BLaER1 (cell line): ENCODE data around the gene RPL29.

Experiments used
- H3K27ac ChIP-seq: shearing (Covaris generic); formaldehyde crosslinking; 2 replicates; pipeline ENCODE4 v1.8.1; 2022
- H3K27me3 ChIP-seq: shearing (Covaris generic); formaldehyde crosslinking; 2 replicates; pipeline ENCODE4 v1.8.1; 2022
- H3K36me3 ChIP-seq: shearing (Covaris generic); formaldehyde crosslinking; 2 replicates; pipeline ENCODE4 v1.8.1; 2022
- H3K4me1 ChIP-seq: shearing (Covaris generic); formaldehyde crosslinking; 2 replicates; pipeline ENCODE4 v1.8.1; 2022
- H3K4me2 ChIP-seq: shearing (Covaris generic); formaldehyde crosslinking; 2 replicates; pipeline ENCODE4 v1.8.1; 2022
- H3K4me3 ChIP-seq: shearing (Covaris generic); formaldehyde crosslinking; 2 replicates; pipeline ENCODE4 v1.8.1; 2022
- H3K9ac ChIP-seq: shearing (Covaris generic); formaldehyde crosslinking; 2 replicates; pipeline ENCODE4 v1.8.1; 2022
- H3K9me3 ChIP-seq: shearing (Covaris generic); formaldehyde crosslinking; 2 replicates; pipeline ENCODE4 v1.8.1; 2022
- H4K20me1 ChIP-seq: shearing (Covaris generic); formaldehyde crosslinking; 2 replicates; pipeline ENCODE4 v1.8.1; 2022
- Cebpa-rat ChIP-seq: shearing (Covaris generic); IDR thresholded peaks from 2 replicates; pipeline ENCODE4 v1.8.1; 2022

RPL29 gene

DNA sequence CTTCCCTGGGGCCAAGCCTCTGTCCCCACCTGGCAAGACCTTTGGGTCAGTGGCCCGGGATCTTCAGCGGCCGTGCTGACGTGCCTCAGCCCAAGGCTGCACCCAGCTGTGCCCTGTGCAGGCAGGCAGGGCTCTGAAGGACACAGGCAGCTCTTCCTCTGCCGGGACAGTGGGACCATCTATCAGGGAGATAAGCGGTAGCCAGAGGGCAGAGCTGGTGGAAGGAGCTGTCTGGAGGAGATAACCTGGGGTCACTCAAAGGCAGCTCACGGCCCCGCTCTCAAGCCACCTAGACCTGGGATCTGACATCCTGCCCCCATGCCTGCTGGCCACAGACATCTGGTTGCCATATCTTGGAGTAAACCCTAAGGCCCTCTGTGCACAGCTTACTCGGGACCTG is 33.4 kb upstream of the RPL29 start:
- Histone ChIP-seq H3K36me3 (no peaks in the 10 kb centered on the region), H3K27ac (peak overlapping the region; percentile 54), H3K4me2 (peak overlapping the region; percentile 44), H3K9ac (peak overlapping the region; percentile 31; the same call in 1 of the 2 replicates), H3K27me3 (no peaks in the 10 kb centered on the region), H3K9me3 (no peaks in the 10 kb centered on the region), H3K4me3 (no peak overlapping the region), H4K20me1 (no peaks in the 10 kb centered on the region), H3K4me1 (peaks cover 61% of the 10 kb centered on the region)
- no peak for TF ChIP-seq Cebpa-rat

DNA sequence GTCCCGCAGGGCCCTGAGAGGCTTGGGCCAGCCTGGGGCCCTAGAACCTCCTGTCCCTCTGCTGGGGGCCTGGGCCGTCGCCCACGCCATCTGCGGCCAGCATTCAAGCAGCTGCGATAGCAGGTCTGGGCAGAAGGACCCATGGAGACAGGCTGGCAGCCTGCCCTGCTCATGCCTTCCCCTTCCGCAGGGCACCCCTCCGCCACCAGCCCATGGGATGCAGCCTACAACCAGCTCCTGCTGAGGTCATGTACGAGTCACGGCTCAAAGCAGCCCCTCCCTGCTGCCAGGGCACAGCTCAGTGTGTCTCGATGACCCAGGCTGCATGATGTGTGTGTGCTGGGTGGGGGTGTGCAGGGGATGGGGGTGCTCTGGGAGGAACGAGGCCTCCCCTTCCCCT is 32.9 kb upstream of the RPL29 start:
- peak overlapping the region; percentile 31; the same call in 1 of the 2 replicates for H3K9ac ChIP-seq
- no peak overlapping the region for H3K4me3 ChIP-seq
- H3K27ac ChIP-seq, result peak overlapping the region; percentile 54
- no peaks in the 10 kb centered on the region for H3K36me3 ChIP-seq
- peak overlapping the region; percentile 44 for H3K4me2 ChIP-seq
- peaks cover 66% of the 10 kb centered on the region for H3K4me1 ChIP-seq
- no peaks in the 10 kb centered on the region for H4K20me1 ChIP-seq
- H3K27me3 ChIP-seq, result no peaks in the 10 kb centered on the region
- TF ChIP-seq Cebpa-rat, result no peak
- no peaks in the 10 kb centered on the region for H3K9me3 ChIP-seq

DNA sequence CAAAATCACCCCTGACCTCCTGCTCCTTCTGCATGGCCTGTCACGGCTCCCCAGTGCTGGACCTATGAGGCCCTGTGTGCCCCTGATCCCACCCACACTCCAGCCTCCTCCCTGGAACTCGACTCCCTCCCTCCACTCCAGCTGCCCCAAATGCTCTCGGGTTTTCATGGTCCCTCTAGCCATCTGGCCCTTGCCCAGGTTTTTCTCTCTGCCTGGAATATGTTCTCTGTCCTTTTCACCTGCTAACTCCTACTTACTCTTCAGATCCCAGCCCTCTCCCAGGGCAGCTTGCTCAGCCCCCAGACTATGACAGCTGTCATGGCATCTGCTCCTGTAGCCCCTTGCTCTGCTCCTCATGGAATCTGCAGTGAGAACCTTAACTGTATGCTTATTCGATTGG is 30.3 kb upstream of the RPL29 start:
- no peaks in the 10 kb centered on the region for H3K36me3 ChIP-seq
- H3K4me2 ChIP-seq, result peak overlapping the region; percentile 93

DNA sequence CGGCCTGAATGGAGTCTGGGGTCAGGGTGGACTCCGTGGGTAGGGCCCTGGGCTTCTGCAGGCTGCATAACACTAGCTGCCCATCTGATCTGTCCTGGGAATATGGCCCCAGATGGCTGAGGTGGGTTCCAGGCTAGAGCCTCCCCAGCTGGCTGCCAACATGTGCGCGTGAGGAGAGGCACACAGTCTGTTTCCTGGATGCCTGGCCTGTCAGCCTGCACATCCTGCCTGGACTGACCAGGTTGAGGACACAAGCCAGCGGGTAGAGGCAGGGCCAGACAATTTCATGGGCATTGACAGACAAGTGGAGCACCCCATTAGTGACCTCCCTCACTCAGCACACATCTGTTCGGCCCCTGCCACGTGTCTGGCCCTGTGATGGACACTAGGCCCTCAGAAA is 29.8 kb upstream of the RPL29 start:
- Histone ChIP-seq H3K27ac (peak overlapping the region; percentile 96), H3K27me3 (no peaks in the 10 kb centered on the region), H3K4me3 (no peak overlapping the region), H3K36me3 (no peaks in the 10 kb centered on the region), H3K9me3 (no peaks in the 10 kb centered on the region), H3K4me2 (peak overlapping the region; percentile 93), H3K4me1 (peaks cover 90% of the 10 kb centered on the region), H4K20me1 (no peaks in the 10 kb centered on the region), H3K9ac (peak overlapping the region; percentile 28; the same call in 1 of the 2 replicates)
- TF ChIP-seq Cebpa-rat, result no peak

More for the DNA sequence above, 30.3 kb upstream of the RPL29 start:
- H3K4me1 ChIP-seq, result peaks cover 84% of the 10 kb centered on the region
- no peaks in the 10 kb centered on the region for H3K27me3 ChIP-seq
- H4K20me1 ChIP-seq, result no peaks in the 10 kb centered on the region
- H3K27ac ChIP-seq, result peak overlapping the region; percentile 96
- no peak for TF ChIP-seq Cebpa-rat
- H3K9me3 ChIP-seq, result no peaks in the 10 kb centered on the region
- no peak overlapping the region for H3K9ac ChIP-seq
- no peak overlapping the region for H3K4me3 ChIP-seq

DNA sequence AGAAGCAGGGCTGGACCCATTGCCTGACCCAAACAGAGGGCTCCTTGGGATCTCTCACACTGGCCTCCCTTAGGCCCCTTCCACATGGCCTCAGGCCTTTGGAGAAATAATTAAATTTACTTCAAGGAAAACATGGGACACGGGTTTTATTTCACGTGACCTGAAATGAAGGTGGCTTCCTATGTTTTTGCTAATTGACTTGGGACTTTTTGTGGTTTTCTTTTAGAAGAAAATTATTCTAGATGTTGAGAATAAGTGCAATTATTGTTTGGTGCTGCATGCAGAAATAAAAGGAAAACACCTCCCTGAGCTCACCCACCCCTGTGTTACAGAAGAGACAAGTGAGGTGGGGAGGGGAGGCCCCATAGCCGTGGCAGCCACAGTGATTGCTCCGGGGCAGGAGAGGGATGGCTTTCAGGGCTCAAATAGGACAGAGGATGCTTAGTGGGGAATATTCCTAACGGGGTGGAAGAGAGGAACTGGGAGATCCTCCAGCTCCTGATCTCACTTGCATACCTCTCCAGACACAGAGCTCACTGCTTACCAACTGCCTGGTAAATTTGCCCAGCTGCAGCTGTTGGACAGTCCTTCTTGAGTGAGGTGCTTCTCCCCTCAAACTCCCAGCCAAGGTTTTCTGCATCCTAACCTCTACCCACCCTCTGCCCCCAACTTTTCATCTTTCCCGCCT is 29.2 kb upstream of the RPL29 start:
- Histone ChIP-seq H3K27ac (peak overlapping the region; percentile 96), H4K20me1 (no peaks in the 10 kb centered on the region), H3K9me3 (no peaks in the 10 kb centered on the region), H3K9ac (peak overlapping the region; percentile 66; the same call in 1 of the 2 replicates), H3K27me3 (no peaks in the 10 kb centered on the region), H3K4me3 (no peak overlapping the region), H3K36me3 (no peaks in the 10 kb centered on the region), H3K4me2 (peak overlapping the region; percentile 93), H3K4me1 (peaks cover 95% of the 10 kb centered on the region)
- no peak for TF ChIP-seq Cebpa-rat

DNA sequence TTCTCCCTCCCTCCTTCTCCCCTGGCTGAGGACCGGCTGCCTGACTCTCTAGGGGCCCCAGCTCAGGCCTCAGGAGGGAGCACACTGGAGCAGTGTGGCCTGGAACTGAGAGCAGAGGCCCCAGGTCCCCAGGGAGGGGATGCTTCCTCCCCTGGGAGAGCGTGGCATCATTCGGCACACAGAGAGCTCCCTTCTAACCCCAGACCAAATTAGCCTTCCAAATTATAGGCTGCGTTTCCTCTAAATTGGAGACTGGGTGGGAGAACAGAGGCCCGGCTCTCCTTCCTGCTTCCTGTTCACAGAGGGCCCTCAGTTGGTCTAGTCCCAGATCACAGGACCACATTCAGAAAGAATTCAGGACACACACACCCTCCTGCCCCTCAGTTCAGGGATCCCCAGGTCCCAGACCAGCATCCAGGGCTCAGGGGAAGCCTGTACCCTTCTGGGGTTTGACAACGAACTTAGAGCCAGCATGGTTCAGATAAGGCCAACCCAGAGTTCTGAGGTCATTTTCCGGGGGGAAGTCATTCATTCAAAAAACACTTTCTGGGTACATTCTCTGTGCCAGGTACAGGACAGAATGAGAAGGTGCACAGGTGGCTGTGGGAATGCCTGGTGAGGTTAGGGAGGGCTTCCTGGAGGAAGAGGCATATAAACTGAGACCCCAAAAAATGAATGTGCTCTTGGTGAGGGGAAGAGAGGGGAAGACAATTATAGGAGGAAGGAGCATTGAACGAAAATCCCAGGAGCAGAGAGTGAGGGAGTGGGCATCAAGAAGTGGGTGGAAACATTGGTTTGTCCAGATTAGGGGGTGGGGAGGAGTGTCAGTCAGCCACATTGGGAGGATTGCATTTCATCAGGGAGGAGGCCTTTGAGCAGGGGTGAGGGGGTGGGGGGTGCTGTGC is 28.4 kb upstream of the RPL29 start:
- TF ChIP-seq Cebpa-rat, result no peak
- Histone ChIP-seq H3K9me3 (no peaks in the 10 kb centered on the region), H3K9ac (peak overlapping the region; percentile 66), H4K20me1 (no peaks in the 10 kb centered on the region), H3K4me3 (peak overlapping the region; percentile 42; the same call in 1 of the 2 replicates), H3K27me3 (no peaks in the 10 kb centered on the region), H3K36me3 (no peaks in the 10 kb centered on the region), H3K4me2 (peak overlapping the region; percentile 93), H3K27ac (peak overlapping the region; percentile 96), H3K4me1 (peaks cover 96% of the 10 kb centered on the region)

DNA sequence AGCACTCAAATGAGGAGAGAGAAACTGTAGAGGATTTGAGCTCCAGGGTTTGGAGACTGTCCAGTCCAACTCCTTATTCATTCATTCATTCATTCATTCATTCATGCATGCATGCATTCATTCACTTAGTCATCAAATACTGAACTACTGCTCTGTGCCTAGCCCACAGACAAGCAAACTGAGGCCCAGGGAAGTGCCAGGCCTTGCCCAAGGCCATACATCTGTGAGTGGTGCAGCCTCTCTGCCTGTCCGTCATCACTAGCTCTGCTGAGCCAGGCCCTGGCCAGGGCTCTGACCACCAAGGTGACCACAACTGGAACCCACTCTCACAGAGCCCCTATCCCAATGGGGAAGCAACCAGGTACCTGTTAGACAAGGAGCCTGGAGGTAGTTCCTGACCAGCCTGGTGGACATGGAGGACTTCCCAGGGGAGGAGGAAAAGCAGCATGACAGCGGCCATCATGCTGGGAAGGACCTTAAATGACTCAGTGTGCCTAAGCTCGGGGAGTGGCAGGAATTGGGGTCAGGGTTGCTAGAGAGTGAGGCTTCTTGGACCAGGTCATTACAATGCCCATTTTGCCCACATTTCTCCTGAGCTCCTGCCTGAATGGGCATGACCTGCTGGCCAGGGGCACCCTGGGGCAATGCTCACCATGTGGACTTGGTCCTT is 27.5 kb upstream of the RPL29 start:
- H3K27ac ChIP-seq, result peak overlapping the region; percentile 96
- TF ChIP-seq Cebpa-rat, result no peak
- peak overlapping the region; percentile 42; the same call in 1 of the 2 replicates for H3K4me3 ChIP-seq
- peaks cover 96% of the 10 kb centered on the region for H3K4me1 ChIP-seq
- H3K4me2 ChIP-seq, result peak overlapping the region; percentile 93
- no peaks in the 10 kb centered on the region for H3K27me3 ChIP-seq
- H3K9me3 ChIP-seq, result no peaks in the 10 kb centered on the region
- no peaks in the 10 kb centered on the region for H4K20me1 ChIP-seq
- H3K36me3 ChIP-seq, result no peaks in the 10 kb centered on the region
- H3K9ac ChIP-seq, result peak overlapping the region; percentile 66

DNA sequence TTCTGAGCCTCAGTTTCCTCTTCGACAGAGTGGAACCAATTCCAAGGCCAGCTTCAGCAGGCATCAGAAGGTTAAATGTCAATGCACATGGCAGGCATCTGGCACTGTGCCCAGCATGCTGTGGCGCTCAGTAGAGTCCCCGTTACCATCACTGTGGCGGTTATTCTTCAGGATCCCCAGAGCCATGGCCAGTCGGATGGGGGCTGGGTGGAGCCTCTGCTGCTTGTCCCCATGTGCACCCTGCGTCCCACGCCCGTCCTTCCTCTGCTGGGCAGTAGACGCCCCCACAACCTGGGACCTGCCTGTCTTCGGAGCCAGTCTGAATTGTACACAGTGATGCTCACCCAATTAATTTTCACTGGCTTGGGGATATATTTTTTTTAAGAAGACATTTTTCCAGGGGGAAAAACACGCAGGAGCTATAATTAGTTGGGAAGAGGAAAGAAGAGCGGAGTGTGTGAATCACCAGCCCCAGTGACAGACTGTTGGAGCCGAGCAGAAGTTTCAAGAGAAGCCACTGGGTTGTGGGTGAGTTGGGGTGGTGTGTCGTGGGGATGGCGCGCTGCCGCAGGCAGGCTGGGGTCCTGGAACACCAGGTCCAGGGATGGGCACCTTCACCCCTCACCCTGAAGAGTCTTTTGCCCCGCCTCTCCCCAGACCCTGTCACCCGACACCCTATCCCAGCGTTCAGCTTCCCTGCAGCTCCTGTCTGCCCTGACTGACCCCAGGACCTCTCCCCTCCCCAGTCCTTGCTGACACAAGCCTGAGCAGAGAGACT is 26.8 kb upstream of the RPL29 start:
- H3K36me3 ChIP-seq, result no peaks in the 10 kb centered on the region
- H3K27me3 ChIP-seq, result no peaks in the 10 kb centered on the region
- H4K20me1 ChIP-seq, result no peaks in the 10 kb centered on the region
- H3K4me1 ChIP-seq, result peaks cover 96% of the 10 kb centered on the region
- peak overlapping the region; percentile 93 for H3K4me2 ChIP-seq
- H3K27ac ChIP-seq, result peak overlapping the region; percentile 96
- H3K9ac ChIP-seq, result no peak overlapping the region
- TF ChIP-seq Cebpa-rat, result no peak
- no peaks in the 10 kb centered on the region for H3K9me3 ChIP-seq
- H3K4me3 ChIP-seq, result no peak overlapping the region
